Measurements from ENCODE around the gene FLOT1. TPM values are rescaled to one million over a fixed set of nuclear protein-coding genes. Genes with fewer than 3 reads are reported as not detected.

FLOT1 gene
- total RNA-seq, 2 experiments from 2014 or later, result 104 to 107 TPM

DNA sequence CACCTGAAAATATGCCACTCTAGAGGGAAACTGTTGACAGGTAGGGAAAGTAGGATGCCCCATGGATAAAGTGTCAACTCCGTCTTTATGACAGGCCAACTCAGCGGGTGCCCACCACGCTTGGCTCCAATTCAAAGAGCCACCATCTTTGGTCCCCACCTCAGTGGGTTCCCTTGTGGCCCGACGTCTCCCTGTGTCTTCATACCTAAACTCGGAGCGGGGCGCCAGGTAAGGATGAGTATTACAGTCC is 25.7 kb downstream of the FLOT1 start:
- peak overlapping the region; percentile 97 for H3K4me3 Mint-ChIP-seq
- H3K36me3 Mint-ChIP-seq, result peaks cover 61% of the 10 kb centered on the region
- H3K9me3 Mint-ChIP-seq, result peaks cover 1% of the 10 kb centered on the region
- H3K4me1 Mint-ChIP-seq, result peaks cover 38% of the 10 kb centered on the region
- no peak for DNase-seq
- peaks cover 12% of the 10 kb centered on the region for H3K27me3 Mint-ChIP-seq
- H3K27ac Mint-ChIP-seq, result peak overlapping the region; percentile 100

DNA sequence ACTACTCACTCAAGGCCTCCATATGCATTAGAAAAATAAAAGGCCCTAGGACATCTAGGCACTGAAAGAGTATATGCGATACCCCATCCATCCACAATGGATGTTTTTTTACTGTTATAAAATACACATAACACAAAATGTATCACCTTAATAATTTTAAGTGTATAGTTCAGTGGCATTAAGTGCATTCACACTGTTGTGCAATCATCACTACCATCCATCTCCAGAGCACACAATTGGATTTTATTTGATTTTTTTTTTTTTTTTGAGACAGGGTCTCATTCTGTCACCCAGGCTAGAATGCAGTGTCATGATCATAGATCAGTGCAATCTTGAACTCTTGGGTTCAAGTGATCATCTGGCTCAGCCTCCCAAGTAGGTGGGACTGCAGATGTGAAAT is 28.2 kb downstream of the FLOT1 start:
- no peak overlapping the region for H3K27ac Mint-ChIP-seq
- peaks cover 37% of the 10 kb centered on the region for H3K4me1 Mint-ChIP-seq
- H3K36me3 Mint-ChIP-seq, result peaks cover 53% of the 10 kb centered on the region
- no peaks in the 10 kb centered on the region for H3K27me3 Mint-ChIP-seq
- H3K9me3 Mint-ChIP-seq, result peaks cover 1% of the 10 kb centered on the region
- no peak overlapping the region for H3K4me3 Mint-ChIP-seq
- DNase-seq, result no peak

DNA sequence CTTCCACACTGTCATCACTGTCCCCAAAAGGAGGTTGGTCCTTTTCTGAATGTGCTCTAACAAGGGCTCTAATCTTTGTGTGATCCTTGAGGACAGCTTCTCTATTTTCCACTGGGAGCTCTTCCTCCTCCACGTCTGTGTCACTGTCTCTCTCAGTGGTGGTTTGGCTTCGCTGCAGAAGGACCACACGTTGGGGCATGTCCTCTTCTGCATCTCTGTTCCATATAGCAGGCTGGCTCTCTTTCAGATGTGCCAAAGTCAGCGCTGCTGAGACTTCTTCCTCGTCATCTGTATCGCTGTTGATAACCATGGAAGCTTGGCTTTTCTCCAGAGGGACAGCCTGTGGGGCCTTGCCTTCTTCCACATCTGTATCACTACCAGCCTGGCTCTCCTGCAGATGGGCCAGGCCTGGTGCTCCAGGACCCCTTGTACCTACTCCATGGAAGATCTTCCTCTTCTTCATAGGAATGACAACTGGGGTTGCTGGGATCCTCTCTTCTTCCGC is 30.0 kb downstream of the FLOT1 start:
- Mint-ChIP-seq H3K9me3 (peaks cover 1% of the 10 kb centered on the region), H3K27ac (peak overlapping the region; percentile 9), H3K36me3 (peaks cover 57% of the 10 kb centered on the region), H3K4me1 (peaks cover 27% of the 10 kb centered on the region), H3K27me3 (no peaks in the 10 kb centered on the region), H3K4me3 (no peak overlapping the region)
- DNase-seq, result no peak

DNA sequence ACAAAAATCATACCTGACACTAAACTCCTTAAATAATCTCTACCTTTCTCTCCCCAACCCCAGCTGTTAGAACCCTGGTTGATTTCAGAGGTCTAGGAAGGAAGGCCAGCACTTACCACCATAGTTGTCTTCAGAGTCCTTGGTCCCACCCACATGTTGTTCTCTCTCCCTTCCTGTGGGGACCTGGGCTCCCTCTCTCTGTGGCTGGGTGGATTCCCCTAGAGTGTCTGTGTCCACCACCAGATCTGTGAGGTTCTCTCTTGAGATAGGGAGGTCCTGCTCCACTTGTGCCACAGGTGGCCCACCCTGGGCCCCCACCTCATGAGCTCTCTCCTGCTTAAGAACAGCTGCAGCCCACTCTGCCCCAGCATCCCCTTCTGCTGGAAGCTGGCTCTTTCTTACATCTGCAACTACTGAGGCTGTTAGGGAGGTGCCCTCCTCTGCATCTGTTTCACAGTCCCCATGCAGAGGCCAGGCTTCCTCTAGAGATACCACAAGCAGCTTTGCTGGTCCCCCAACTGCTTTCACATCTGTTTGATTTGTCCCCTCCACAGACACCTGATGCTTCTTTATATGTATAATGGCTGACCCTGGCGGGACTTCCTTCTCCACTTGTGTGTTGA is 30.6 kb downstream of the FLOT1 start:
- peaks cover 25% of the 10 kb centered on the region for H3K4me1 Mint-ChIP-seq
- H3K36me3 Mint-ChIP-seq, result peaks cover 56% of the 10 kb centered on the region
- H3K9me3 Mint-ChIP-seq, result peaks cover 1% of the 10 kb centered on the region

DNA sequence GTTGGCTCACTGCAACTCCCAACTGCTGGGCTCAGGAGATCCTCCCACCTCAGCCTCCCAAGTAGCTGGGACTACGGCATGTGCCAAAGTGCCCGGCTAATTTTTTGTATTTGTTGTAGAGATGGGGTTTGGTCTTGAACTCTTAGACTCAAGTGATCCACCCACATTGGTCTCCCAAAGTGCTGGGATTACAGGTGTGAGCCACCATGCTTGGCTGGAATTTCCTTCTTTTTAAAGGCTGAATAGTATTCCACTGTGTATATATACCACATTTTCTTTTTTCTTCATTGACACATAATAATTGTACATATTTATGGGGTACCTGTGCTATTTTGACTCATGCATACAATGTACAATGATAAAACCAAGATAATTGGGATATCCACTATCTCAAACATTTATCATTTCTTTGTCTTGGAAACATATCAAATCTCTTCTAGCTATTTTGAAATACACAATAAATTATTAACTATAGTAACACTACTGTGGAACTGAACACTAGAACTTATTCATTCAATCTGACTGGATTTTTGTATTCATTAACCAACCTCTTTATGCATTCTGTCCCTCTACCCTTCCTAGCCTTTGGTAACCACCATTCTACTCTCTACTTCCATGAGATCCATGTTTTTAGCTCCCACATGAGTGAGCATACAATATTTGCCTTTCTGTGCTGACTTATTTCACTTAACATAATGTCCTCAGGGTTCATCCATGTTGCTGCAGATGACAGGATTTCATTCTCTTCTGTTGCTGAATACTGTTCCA is 33.2 kb downstream of the FLOT1 start:
- Mint-ChIP-seq H3K36me3 (peaks cover 48% of the 10 kb centered on the region), H3K9me3 (no peaks in the 10 kb centered on the region), H3K27me3 (no peaks in the 10 kb centered on the region), H3K27ac (no peak overlapping the region), H3K4me1 (peaks cover 7% of the 10 kb centered on the region), H3K4me3 (no peak overlapping the region)
- DNase-seq, result no peak

More for the DNA sequence above, 30.6 kb downstream of the FLOT1 start:
- DNase-seq, result no peak
- Mint-ChIP-seq H3K4me3 (no peak overlapping the region), H3K27ac (peak overlapping the region; percentile 9), H3K27me3 (no peaks in the 10 kb centered on the region)

DNA sequence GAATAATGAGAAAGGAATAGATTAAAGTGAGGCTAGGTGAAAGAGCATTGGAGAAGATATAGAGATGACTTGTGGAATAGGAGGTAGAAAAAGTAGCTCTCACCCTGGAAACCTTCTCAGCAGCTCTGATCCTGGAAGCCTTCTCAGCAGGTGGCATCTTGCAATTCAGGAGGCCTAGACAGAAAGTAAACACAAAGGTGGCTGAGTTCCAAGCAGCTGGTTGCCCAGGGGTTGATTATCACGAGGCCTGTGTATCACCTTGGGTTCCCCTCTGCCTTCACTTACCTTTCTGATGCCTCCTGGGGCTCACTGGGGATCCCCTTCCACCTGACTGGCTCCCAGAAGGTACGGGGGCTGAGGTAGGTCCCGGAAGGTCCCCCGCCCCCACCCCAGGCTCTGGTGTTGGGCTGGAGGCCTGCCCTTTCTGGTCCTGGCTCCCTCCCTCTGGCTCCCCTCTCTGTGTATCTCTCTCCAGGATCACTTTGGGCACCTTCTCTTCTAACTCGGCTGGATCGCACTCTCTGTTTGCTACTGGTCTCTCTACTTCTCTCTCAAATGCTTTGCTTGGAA is 35.1 kb downstream of the FLOT1 start:
- Mint-ChIP-seq H3K4me3 (no peak overlapping the region), H3K4me1 (peaks cover 7% of the 10 kb centered on the region), H3K27me3 (no peaks in the 10 kb centered on the region), H3K36me3 (peaks cover 37% of the 10 kb centered on the region), H3K9me3 (no peaks in the 10 kb centered on the region), H3K27ac (no peak overlapping the region)
- no peak for DNase-seq

DNA sequence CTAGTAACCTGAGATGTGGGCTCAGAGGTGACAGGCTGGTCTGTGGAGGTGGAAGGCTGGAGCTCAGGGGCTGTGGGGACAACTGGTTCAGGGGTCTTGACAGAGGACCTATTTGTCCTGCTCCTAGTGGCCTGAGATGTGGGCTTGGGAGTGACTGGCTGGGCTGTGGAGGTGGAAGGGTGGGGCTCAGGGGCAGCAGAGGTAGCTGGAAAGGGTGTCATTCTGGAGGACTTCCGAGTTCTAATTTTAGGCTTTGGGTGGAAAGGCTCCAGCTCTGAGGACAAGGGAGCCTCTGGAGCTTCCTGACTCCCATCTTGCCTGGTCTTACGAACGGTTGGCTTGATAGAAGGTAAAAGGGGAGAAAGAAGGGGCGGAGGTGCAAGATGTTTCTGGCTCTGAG is 36.9 kb downstream of the FLOT1 start:
- Mint-ChIP-seq H3K4me3 (no peak overlapping the region), H3K27me3 (no peaks in the 10 kb centered on the region), H3K4me1 (no peaks in the 10 kb centered on the region), H3K27ac (no peak overlapping the region), H3K9me3 (no peaks in the 10 kb centered on the region), H3K36me3 (peaks cover 26% of the 10 kb centered on the region)
- no peak for DNase-seq

DNA sequence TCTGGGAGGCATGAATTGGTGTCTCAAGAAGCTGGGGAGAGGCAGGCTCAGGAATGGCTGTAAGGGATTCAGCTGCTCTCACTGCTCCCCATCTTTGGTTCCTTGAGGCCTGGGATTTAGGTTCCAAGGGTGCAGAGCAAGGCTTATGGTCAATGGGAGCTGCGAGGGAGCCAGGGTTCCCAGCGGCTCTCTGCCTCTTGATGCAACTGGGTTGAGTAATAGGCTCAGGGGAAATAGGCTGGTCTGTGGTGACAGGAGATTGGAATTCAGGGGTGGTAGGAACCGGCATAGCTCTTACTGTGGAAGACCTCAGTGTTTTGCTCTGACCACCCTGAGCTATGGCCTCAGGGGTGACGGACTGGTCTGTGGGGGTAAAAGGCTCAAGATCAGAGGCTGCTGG is 38.7 kb downstream of the FLOT1 start:
- H3K27me3 Mint-ChIP-seq, result no peaks in the 10 kb centered on the region
- H3K27ac Mint-ChIP-seq, result no peak overlapping the region
- no peaks in the 10 kb centered on the region for H3K4me1 Mint-ChIP-seq
- H3K36me3 Mint-ChIP-seq, result peaks cover 29% of the 10 kb centered on the region
- no peak for DNase-seq
- no peak overlapping the region for H3K4me3 Mint-ChIP-seq
- H3K9me3 Mint-ChIP-seq, result no peaks in the 10 kb centered on the region

DNA sequence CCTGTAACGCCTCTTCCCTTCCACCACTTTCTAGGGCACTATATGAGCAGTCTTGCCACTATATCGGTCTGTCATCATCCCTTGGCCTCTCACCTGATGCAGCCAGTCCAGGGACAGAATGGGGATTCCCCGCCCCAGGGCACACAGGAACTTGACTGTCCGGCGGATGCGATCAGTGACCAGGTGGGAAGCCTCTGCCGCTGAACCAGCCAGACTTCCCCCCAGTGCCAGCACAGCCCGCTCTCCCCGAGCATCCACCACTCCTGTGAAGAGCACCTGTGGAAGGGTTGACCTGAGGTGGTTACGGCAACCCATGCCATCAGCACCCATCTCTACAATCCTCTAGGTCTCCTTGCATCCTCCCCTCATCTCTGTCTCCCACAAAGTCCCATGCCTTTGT is 39.5 kb downstream of the FLOT1 start:
- Mint-ChIP-seq H3K9me3 (no peaks in the 10 kb centered on the region), H3K27me3 (no peaks in the 10 kb centered on the region), H3K4me3 (no peak overlapping the region), H3K36me3 (peaks cover 27% of the 10 kb centered on the region), H3K27ac (no peak overlapping the region), H3K4me1 (no peaks in the 10 kb centered on the region)
- DNase-seq, result no peak

DNA sequence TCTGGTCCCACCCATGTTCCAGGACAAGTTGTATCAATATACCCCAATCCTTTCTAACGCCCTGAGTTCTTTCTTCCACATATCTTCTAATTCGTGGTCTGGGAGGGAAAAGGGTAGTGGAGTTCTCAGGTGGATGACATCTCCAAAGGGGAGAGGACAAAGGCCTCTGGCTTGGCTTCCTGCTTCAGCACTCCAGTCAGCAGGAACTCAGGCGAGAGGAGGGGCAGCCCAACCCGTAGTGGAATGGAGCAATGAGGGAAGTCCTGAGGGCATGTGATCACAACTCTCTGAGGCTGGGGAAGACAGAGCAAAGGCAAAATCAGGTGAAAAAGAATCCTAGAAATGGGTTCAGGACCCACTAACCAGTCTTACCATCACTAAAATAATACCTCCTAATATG is 42.1 kb downstream of the FLOT1 start:
- peaks cover 18% of the 10 kb centered on the region for H3K36me3 Mint-ChIP-seq
- no peak overlapping the region for H3K4me3 Mint-ChIP-seq
- no peak overlapping the region for H3K27ac Mint-ChIP-seq
- DNase-seq, result no peak
- peaks cover 3% of the 10 kb centered on the region for H3K4me1 Mint-ChIP-seq
- H3K9me3 Mint-ChIP-seq, result no peaks in the 10 kb centered on the region
- H3K27me3 Mint-ChIP-seq, result no peaks in the 10 kb centered on the region

DNA sequence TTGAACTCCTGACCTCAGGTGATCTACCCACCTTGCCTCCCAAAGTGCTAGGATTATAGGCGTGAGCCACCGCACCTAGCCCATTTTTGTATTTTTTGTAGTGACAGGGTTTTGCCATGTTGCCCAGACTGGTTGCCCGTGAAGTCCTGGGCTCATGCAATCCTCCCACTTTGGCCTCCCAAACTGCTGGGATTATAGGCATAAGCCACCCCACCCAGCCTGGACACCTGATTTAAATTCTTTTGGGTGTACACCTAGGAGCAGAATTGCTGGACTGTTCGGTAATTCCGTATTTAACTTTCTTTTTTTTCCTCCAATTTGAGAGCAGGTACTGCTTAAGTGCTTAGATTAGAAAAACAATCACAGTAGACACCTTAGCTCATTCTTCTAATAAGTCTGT is 46.1 kb downstream of the FLOT1 start:
- Mint-ChIP-seq H3K36me3 (peaks cover 3% of the 10 kb centered on the region), H3K4me3 (no peak overlapping the region), H3K27me3 (no peaks in the 10 kb centered on the region), H3K4me1 (peaks cover 9% of the 10 kb centered on the region), H3K27ac (no peak overlapping the region), H3K9me3 (no peaks in the 10 kb centered on the region)
- no peak for DNase-seq

DNA sequence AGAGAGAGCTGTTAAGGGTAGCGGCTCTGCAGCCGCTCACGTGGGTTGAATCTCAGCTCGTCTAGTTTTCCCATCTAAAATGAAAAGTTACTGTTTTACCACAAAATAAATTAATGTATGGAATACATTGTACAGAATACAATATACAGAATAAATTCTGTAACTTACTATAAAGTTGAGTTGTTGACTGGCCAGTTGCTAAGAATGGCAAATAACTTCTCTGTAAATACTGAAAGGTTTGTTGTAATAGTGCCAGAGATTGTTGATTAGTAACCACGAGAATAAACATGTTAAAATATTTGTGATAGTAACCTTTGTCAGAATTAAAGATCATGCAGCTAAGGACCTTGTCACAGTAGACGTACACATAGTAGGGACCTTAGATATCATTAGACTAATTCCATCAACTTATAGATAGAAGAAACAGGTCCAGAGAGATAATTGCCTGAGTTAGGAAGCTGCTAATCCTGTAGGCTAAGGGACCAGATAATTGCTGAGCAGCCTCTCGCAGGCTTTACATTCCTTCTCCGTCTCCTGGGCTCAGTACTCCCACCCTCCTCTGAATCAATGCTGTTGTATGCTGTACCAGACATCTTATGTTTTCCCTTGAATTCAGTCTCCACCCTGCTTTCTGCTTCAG is 51.2 kb downstream of the FLOT1 start:
- Mint-ChIP-seq H3K4me3 (peak overlapping the region; percentile 82), H3K27me3 (no peaks in the 10 kb centered on the region), H3K36me3 (peaks cover 7% of the 10 kb centered on the region), H3K27ac (peak overlapping the region; percentile 17), H3K4me1 (peaks cover 34% of the 10 kb centered on the region), H3K9me3 (no peaks in the 10 kb centered on the region)
- no peak for DNase-seq

DNA sequence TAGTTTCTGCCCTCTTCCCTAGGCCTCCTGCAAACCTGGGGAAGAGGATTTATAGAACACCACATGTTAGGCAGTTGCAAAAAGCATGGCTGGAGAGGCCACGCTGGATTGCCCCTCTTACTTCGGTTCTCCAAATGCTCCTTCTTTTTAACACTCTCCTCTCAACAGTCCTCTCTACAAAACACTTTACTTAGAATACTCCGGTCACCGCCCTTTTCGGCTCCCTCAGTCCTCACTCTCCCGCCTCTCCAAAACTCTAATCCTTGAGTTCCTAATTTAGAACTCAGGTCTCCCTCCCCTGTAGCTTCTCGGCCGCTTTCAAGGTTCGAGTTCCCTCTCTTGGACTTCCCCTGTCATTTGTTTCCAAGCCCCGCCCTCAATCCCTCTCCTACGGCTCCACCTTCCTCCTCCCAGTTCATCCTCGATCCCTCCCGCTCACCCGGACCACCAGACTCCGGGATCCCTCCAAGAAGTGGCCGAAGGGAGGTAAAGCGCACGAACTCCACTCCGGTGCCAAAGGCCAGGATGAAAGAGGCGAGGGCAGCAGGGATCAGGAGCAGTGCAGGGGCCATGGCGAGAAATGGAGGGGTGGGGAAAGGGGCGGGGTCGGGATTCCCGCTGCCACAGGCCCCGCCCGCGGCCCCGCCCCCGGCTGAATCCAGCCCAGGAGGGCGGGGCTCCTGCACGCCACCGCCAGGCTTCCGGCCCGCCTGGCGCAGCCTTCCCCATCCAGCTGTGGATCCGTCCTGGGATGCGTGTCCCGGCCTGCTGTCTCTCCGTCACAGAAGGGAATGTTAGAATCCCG is 51.9 kb downstream of the FLOT1 start, which contains the start of gene NRM:
Gene NRM, minus strand, starts transcription at position 582 of the 805 bp plus-strand sequence. Its CDS starts 10 bp downstream, at position 572.
- Mint-ChIP-seq H3K36me3 (peaks cover 14% of the 10 kb centered on the region), H3K9me3 (no peaks in the 10 kb centered on the region), H3K4me1 (peaks cover 34% of the 10 kb centered on the region), H3K27me3 (no peaks in the 10 kb centered on the region), H3K4me3 (peak within 1 kb of the TSS; percentile 97), H3K27ac (peak within 1 kb of the TSS; percentile 87)
- DNase-seq, result peak; percentile 83

DNA sequence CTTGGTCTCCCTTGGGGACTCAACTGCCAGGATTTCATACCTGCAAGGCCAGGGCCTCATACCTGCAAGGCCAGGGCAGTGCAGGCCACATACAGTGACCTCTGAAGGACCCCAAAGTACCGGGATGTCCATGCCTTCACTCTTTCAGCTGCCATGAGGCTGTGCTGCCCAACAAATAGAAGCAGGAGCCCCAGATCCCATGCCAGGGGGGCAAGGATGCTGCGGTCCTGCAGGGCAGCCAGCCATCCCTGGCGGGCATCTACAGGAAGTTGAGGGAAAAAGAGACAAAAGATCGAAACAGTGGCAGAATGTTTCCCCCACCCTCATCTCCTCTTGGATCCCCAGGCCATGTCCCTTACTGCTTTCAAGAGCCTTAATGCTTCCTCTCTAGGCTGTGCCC is 52.5 kb downstream of the FLOT1 start:
- H3K27me3 Mint-ChIP-seq, result no peaks in the 10 kb centered on the region
- H3K4me1 Mint-ChIP-seq, result peaks cover 34% of the 10 kb centered on the region
- no peak for DNase-seq
- peaks cover 21% of the 10 kb centered on the region for H3K36me3 Mint-ChIP-seq
- peak overlapping the region; percentile 97 for H3K4me3 Mint-ChIP-seq
- H3K27ac Mint-ChIP-seq, result peak overlapping the region; percentile 87
- no peaks in the 10 kb centered on the region for H3K9me3 Mint-ChIP-seq

All from activated naive CD8-positive, alpha-beta T cell treated with anti-CD3 and anti-CD28 coated beads for 36 hours (primary cell).